ENCODE results near the gene IRX1.

- TF ChIP-seq, protein P1, sequence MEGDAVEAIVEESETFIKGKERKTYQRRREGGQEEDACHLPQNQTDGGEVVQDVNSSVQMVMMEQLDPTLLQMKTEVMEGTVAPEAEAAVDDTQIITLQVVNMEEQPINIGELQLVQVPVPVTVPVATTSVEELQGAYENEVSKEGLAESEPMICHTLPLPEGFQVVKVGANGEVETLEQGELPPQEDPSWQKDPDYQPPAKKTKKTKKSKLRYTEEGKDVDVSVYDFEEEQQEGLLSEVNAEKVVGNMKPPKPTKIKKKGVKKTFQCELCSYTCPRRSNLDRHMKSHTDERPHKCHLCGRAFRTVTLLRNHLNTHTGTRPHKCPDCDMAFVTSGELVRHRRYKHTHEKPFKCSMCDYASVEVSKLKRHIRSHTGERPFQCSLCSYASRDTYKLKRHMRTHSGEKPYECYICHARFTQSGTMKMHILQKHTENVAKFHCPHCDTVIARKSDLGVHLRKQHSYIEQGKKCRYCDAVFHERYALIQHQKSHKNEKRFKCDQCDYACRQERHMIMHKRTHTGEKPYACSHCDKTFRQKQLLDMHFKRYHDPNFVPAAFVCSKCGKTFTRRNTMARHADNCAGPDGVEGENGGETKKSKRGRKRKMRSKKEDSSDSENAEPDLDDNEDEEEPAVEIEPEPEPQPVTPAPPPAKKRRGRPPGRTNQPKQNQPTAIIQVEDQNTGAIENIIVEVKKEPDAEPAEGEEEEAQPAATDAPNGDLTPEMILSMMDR (IDR thresholded peaks at IDR 0.05; ENCODE audit: insufficient read depth, low read length) = no peak
- TF ChIP-seq, protein P2, sequence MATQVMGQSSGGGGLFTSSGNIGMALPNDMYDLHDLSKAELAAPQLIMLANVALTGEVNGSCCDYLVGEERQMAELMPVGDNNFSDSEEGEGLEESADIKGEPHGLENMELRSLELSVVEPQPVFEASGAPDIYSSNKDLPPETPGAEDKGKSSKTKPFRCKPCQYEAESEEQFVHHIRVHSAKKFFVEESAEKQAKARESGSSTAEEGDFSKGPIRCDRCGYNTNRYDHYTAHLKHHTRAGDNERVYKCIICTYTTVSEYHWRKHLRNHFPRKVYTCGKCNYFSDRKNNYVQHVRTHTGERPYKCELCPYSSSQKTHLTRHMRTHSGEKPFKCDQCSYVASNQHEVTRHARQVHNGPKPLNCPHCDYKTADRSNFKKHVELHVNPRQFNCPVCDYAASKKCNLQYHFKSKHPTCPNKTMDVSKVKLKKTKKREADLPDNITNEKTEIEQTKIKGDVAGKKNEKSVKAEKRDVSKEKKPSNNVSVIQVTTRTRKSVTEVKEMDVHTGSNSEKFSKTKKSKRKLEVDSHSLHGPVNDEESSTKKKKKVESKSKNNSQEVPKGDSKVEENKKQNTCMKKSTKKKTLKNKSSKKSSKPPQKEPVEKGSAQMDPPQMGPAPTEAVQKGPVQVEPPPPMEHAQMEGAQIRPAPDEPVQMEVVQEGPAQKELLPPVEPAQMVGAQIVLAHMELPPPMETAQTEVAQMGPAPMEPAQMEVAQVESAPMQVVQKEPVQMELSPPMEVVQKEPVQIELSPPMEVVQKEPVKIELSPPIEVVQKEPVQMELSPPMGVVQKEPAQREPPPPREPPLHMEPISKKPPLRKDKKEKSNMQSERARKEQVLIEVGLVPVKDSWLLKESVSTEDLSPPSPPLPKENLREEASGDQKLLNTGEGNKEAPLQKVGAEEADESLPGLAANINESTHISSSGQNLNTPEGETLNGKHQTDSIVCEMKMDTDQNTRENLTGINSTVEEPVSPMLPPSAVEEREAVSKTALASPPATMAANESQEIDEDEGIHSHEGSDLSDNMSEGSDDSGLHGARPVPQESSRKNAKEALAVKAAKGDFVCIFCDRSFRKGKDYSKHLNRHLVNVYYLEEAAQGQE (IDR thresholded peaks at IDR 0.05; ENCODE audit: insufficient replicate concordance, low read depth) = no peak
- TF ChIP-seq POLR2AphosphoS5 (IDR thresholded peaks at IDR 0.05; ENCODE audit: low read depth) = no peak
These were observed 6.5 kb downstream of the IRX1 start for GRCh38 chr5:3601911-3602782.
